Mucosa of rectum (tissue), 2 donors: Measurements from ENCODE around the gene CLK2.

ENCODE experiments used
- H3K27ac ChIP-seq, 2 donors: one replicate each; pipeline ENCODE4 v1.7.0; 2013; ENCODE audit warnings: inconsistent platforms in 2 of 2, low read depth in 2 of 2, low read length in 2 of 2
- H3K27me3 ChIP-seq, 2 donors: one replicate each; pipeline ENCODE4 v1.7.0; 2013; ENCODE audit warnings: low read length in 2 of 2; ENCODE audit not compliant: control insufficient read depth in 2 of 2, insufficient read depth in 2 of 2
- H3K36me3 ChIP-seq, 2 donors: one replicate each; pipeline ENCODE4 v1.7.0; 2013; ENCODE audit warnings: low read length in 2 of 2; ENCODE audit not compliant: control insufficient read depth in 2 of 2, insufficient read depth in 2 of 2
- H3K4me1 ChIP-seq, 2 donors: one replicate each; pipeline ENCODE4 v1.7.0; 2013; ENCODE audit warnings: low read length in 2 of 2, mild to moderate bottlenecking in 1 of 2; ENCODE audit not compliant: control insufficient read depth in 2 of 2, insufficient read depth in 2 of 2
- H3K4me3 ChIP-seq, 2 donors: one replicate each; pipeline ENCODE4 v1.7.0; 2013; ENCODE audit warnings: low read length in 2 of 2
- H3K9ac ChIP-seq, 2 donors: one replicate each; pipeline ENCODE4 v1.7.0; 2013; ENCODE audit warnings: low read length in 2 of 2, low read depth in 1 of 2, mild to moderate bottlenecking in 1 of 2
- H3K9me3 ChIP-seq, 2 donors: one replicate each; pipeline ENCODE4 v1.7.0; 2013; ENCODE audit warnings: low read length in 2 of 2; ENCODE audit not compliant: control insufficient read depth in 2 of 2
- donor health status: healthy.
- donor health status: Normal muscosa, but diverticular disease.

CLK2 gene

DNA sequence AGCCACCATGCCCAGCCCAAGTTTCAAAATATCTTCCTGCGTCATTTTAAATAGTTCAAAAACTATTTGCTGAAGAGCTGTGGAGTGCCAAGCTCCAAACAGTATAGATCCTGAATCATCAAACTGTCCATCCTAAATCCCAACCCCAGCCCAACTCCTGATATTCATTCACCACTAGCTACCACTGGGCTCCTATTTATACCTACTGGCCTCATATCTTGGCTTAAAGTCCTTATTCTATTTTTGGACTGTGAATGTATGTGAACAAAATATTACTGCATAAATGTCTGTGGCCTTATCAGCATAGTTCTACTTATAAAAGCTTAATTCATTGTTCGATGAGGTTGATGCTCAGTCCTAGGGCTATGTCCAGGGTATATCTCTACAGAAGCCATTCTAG lies 5.9 kb downstream of the CLK2 start:
- Histone ChIP-seq H3K9me3 (no peaks in the 10 kb centered on the region), H3K27ac (no peak overlapping the region), H3K27me3 (no peaks in the 10 kb centered on the region), H3K4me3 (no peak overlapping the region), H3K4me1 (peaks cover 6 to 7% of the 10 kb centered on the region in 2 donors), H3K36me3 (peaks cover 65 to 74% of the 10 kb centered on the region in 2 donors), H3K9ac (no peak overlapping the region)

DNA sequence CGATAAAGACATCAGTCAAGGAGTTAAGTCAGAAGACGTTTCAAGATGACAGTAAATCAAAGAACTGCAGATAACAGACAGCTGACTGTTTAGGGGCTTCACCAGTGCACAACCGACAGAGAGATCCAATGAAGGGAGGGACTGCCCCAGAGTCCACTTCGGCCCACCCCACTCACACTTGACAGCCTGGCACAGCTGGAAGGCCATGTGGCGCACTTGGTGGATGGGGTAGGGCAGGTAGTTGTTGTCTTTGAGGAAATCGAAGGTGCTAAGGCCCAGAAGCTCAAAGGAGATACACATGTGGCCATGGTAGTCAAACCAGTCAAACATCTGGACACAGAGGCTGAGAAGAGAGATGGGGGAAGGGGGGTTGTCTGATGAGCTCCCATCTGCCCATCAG lies 6.8 kb downstream of the CLK2 start:
- Histone ChIP-seq H3K4me1 (peaks cover 7 to 8% of the 10 kb centered on the region in 2 donors), H3K27ac (no peak overlapping the region), H3K9ac (no peak overlapping the region), H3K36me3 (peaks cover 65 to 74% of the 10 kb centered on the region in 2 donors), H3K27me3 (no peaks in the 10 kb centered on the region), H3K4me3 (no peak overlapping the region), H3K9me3 (no peaks in the 10 kb centered on the region)

DNA sequence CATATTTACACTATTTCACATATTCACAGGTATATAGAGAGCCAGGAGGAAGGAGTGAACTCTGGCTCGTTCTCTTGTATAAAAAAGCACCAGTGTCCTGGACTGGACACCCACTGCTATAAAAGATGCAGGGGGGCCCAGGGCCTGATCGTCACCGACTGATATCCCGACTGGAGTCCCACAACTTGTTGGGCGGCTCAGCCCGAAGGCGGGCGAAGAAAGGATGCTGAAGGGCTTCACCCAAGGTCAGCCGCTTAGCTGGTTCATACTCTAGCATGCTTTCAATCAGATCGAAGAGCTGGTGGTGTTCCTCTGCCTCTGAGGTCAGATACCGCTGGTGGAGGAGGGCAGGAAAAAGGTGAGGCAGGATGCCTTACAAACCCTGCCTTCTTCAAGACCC lies 10.2 kb downstream of the CLK2 start:
- H3K27ac ChIP-seq, result no peak overlapping the region
- H3K9ac ChIP-seq, result peak overlapping the region in 1 of 2 donors; percentile 76
- H3K36me3 ChIP-seq, result peaks cover 43 to 59% of the 10 kb centered on the region in 2 donors
- no peaks in the 10 kb centered on the region for H3K27me3 ChIP-seq
- peaks cover 14 to 16% of the 10 kb centered on the region in 2 donors for H3K4me1 ChIP-seq
- no peaks in the 10 kb centered on the region for H3K9me3 ChIP-seq
- H3K4me3 ChIP-seq, result no peak overlapping the region

DNA sequence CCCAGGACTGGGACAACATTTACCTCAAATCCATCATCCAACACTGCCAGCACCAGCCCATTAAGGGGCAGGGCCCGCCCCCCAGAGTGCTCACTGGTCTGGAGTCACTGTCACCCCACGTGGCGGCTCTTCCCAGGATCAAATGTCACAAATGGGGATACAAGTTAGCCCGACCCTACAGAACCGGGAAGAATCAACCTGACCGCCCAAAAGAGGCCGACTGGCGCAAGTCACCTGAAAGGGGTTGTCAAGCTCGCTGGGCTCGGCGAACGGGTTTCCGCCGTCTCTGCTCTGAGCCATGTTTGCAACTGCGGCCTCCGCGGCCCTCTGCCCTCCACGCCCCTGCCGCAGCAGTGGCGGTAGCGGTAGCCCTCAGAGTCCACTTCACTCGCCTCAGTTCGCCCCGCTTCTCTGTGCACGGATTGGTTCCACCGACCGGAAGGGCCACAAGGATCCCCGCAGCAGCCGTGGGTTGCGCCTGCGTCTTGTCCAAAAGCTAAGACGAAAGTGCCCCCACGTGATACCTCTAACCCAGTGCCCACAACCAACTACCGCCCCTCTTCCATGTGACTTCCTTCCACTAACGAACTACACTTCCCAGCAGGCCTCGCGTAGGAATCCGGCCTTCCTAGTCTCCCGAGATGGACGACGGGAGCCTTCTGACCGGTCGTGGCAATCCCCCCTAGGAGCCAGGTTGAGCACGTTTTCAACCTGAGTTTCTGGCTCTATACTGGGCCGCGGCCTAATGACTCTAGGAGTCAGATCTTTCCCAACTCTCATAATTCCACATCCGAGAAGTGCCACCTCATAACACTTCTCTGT lies 11.2 kb downstream of the CLK2 start, which contains the start of gene SCAMP3:
Gene SCAMP3, minus strand, starts transcription at position 509 of the 822 bp plus-strand sequence. Its CDS starts 209 bp downstream, at position 300.
- H3K27ac ChIP-seq, result peak within 1 kb of the TSS; percentile 61 to 81
- no peaks in the 10 kb centered on the region for H3K9me3 ChIP-seq
- peak within 1 kb of the TSS; percentile 89 to 98 for H3K4me3 ChIP-seq
- peak within 1 kb of the TSS; percentile 76 to 80 for H3K9ac ChIP-seq
- peaks cover 14 to 16% of the 10 kb centered on the region in 2 donors for H3K4me1 ChIP-seq
- peaks cover 33 to 53% of the 10 kb centered on the region in 2 donors for H3K36me3 ChIP-seq
- H3K27me3 ChIP-seq, result no peaks in the 10 kb centered on the region

DNA sequence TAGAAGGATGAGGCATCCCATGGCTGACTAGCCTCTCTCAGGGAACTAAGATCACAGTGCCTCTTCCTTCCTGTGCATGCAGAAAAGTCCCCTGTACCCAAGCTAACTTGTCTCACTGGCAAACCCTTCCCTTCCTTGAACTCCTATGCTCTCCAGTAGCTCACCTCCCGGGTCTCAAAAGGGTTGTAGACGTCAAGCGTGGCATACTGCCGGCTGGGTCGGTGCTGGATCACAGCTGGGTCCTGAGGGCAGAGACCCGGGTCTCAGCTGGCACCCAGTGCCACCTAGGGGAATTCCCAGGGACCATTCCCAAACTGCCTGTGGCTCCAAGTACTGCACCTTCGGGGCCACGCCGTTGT lies 11.8 kb downstream of the CLK2 start:
- Histone ChIP-seq H3K4me3 (peak overlapping the region; percentile 89 to 98), H3K27me3 (no peaks in the 10 kb centered on the region), H3K9me3 (no peaks in the 10 kb centered on the region), H3K9ac (peak overlapping the region; percentile 76 to 80), H3K4me1 (peaks cover 14 to 16% of the 10 kb centered on the region in 2 donors), H3K27ac (peak overlapping the region; percentile 61 to 81), H3K36me3 (peaks cover 27 to 51% of the 10 kb centered on the region in 2 donors)

DNA sequence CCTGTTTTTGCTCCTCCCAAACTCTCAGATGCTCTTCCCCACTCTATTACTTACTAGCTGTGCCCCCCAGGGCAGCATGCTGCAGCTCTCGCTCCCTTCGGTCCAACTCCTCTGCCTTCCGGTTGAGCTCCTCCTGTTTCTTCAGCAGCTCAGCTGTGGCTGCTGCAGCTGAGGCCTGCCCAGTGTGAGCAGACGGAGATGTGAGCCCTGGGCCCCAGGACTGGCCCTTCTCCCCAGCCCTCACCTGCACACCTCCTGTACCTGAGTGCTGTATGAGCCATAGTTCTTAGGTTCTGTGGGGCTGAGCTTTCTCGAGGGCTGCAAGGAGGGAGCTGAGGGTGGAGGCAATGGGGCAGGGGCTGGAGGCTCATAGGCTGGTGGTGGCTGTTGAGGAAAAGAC lies 13.0 kb downstream of the CLK2 start:
- Histone ChIP-seq H3K27me3 (no peaks in the 10 kb centered on the region), H3K9ac (no peak overlapping the region), H3K27ac (no peak overlapping the region), H3K9me3 (no peaks in the 10 kb centered on the region), H3K4me3 (no peak overlapping the region), H3K36me3 (peaks cover 17 to 42% of the 10 kb centered on the region in 2 donors), H3K4me1 (peaks cover 14 to 19% of the 10 kb centered on the region in 2 donors)

DNA sequence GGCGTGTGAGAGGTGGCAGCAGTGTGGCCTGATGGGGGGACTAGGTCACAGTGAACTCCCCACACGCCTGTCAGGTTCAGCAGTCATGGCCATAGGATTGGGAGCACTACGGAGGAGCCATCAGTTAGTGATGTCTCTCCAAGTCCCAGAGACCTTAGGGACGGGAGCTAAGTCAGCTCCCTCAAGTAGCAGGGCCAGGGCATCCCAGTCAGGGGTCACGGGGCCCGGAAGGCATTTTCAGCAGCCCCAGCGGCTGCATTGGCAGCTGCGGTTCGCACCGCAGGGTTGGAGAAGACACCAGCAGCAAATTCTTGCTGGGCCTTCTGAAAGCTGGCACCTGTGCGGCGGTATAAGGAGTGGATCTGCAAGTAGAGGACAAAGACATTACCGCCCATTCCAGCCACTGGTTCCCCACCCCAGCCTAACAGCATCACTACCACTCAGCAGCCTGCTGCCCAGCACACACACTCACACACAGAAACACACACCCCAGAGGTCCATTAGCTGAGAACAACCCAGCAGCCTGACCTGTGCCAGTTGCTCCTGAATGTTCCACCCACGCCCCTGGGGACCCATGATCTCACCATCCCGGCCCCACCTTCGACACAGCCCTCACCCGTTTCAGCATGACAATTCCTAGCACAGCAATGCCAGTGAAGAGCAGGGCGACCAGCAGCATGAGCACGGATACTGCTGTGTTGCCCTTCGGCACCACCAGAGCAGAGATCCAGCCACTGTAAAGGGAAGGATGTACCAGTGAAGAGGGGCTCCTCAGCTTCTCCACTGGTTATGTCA lies 17.0 kb downstream of the CLK2 start:
- H3K27me3 ChIP-seq, result no peaks in the 10 kb centered on the region
- H3K9me3 ChIP-seq, result no peaks in the 10 kb centered on the region
- H3K9ac ChIP-seq, result peak overlapping the region; percentile 89 to 94
- peaks cover 16 to 17% of the 10 kb centered on the region in 2 donors for H3K4me1 ChIP-seq
- H3K27ac ChIP-seq, result peak overlapping the region; percentile 94 to 95
- H3K4me3 ChIP-seq, result peak overlapping the region; percentile 83 to 87
- H3K36me3 ChIP-seq, result peaks cover 4 to 18% of the 10 kb centered on the region in 2 donors

DNA sequence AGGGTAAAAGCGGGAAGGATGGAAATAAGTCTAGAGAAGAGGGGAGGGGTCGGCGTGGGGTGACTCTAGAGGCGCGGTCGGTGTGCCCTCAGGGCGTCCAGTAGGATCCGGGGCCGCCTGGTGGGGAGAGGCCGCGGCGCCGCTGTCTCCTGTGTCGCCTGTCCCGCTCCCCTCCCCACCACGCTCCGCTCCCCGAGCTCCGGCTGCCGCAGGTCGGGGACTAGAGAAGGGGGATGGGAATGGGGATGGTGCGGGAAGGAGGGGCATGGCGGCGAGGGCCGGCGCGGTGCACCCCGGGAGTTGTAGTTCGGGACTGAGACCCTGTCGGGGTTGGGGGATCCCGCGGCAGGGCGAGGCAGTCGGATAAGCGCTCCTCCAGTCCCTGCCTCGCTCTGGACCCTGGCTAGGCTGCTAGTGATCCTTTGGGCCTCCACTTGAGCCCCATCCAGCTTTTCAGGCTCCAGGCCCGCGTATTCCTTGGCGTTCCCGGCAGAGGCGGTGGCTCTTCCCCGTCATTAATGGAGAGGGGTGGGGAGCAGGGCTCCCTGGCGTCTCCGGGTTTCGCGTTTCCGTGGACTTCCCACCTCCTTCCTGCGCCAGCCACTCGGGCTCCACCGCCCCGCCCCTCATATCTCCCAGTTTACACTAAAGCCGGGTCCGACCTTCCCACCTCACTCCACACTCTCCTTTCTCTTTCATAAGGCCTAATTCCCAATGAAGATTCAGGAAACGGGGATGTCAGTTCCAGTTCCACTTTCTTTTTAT lies 17.9 kb downstream of the CLK2 start, which contains the start of gene ENTREP3:
Gene ENTREP3, minus strand, starts transcription at position 241 of the 765 bp plus-strand sequence. CDS start 606 bp downstream, outside the sequence.
- H3K4me1 ChIP-seq, result peaks cover 13 to 19% of the 10 kb centered on the region in 2 donors
- H3K9ac ChIP-seq, result peak within 1 kb of the TSS; percentile 89 to 94
- H3K27ac ChIP-seq, result peak within 1 kb of the TSS; percentile 94 to 95
- H3K4me3 ChIP-seq, result peak within 1 kb of the TSS; percentile 83 to 87
- peaks cover 3 to 18% of the 10 kb centered on the region in 2 donors for H3K36me3 ChIP-seq
- no peaks in the 10 kb centered on the region for H3K9me3 ChIP-seq
- H3K27me3 ChIP-seq, result no peaks in the 10 kb centered on the region

DNA sequence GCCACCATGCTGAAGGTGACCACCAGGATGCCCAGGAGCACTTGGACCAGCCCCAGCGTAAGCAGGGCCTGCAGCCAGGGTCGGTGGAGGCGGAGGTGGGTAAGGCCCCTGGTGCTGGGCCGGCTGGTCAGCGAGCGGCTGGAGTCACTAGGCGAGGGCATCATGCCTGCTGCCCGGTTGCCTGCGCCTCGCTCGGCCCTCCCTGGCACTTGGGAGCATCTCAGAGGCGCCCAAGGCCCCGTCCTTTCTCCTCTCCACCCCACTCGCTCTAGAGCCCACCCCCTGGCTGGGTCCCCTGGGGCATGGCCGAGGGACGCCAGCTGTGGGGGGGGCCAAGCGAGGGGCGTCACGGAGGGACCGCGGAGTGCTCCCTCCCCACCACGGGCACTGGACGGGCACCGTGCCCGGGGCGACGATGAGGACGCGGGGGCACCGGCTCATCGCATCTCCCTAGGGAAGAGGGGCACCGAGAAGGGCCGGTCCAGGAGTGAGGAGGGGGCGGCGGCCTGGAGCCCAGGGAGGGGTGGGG lies 18.5 kb downstream of the CLK2 start:
- Histone ChIP-seq H3K36me3 (peaks cover 0 to 15% of the 10 kb centered on the region in 2 donors), H3K27ac (peak overlapping the region; percentile 94 to 95), H3K9me3 (no peaks in the 10 kb centered on the region), H3K27me3 (no peaks in the 10 kb centered on the region), H3K9ac (peak overlapping the region; percentile 32 to 89), H3K4me1 (peaks cover 13 to 20% of the 10 kb centered on the region in 2 donors), H3K4me3 (peak overlapping the region; percentile 83 to 87)
